NT2/D1 (cell line): ENCODE measurements around the gene MAN1B1.
"Not testable (repeated sequence)": the region's sequence is repeated elsewhere in the genome, so short reads cannot be mapped to it uniquely, and the experiment has no call there.

Source experiments
- DNase-seq: peaks from one replicate; pipeline ENCODE4 v3.0.0-alpha.2; 2011; ENCODE audit warnings: low read depth, low spot score
- H3K27me3 ChIP-seq: 2 replicates; pipeline ENCODE4 v1.6.0; 2011; ENCODE audit warnings: mild to moderate bottlenecking; ENCODE audit not compliant: insufficient read length, insufficient read depth
- H3K36me3 ChIP-seq: 2 replicates; pipeline ENCODE4 v1.6.1; 2011; ENCODE audit warnings: mild to moderate bottlenecking, low read length, mixed read lengths; ENCODE audit not compliant: insufficient read depth, insufficient read length
- H3K4me1 ChIP-seq: 2 replicates; pipeline ENCODE4 v1.5.1; 2011; ENCODE audit not compliant: insufficient read depth, insufficient read length
- H3K4me3 ChIP-seq: 2 replicates; pipeline ENCODE4 v1.5.1; 2011; ENCODE audit warnings: low read depth; ENCODE audit not compliant: insufficient read length
- H3K9ac ChIP-seq: 2 replicates; pipeline ENCODE4 v1.6.0; 2011; ENCODE audit warnings: low read depth; ENCODE audit not compliant: insufficient read length
- H3K9me3 ChIP-seq: 2 replicates; pipeline ENCODE4 v1.5.1; 2011; ENCODE audit warnings: mild to moderate bottlenecking, low read length; ENCODE audit not compliant: insufficient read depth
- SUZ12 ChIP-seq: IDR thresholded peaks from 2 replicates; pipeline ENCODE4 v1.6.1; 2011; ENCODE audit not compliant: insufficient read length, insufficient read depth; ENCODE audit errors: extremely low read depth
- YY1 ChIP-seq: IDR thresholded peaks from 2 replicates; pipeline ENCODE4 v1.6.1; 2011; ENCODE audit not compliant: insufficient read length, insufficient read depth
- ZNF274 ChIP-seq: IDR thresholded peaks from 2 replicates; pipeline ENCODE4 v1.6.1; 2011; ENCODE audit warnings: mild to moderate bottlenecking, low read depth, low read length

Gene MAN1B1

DNA sequence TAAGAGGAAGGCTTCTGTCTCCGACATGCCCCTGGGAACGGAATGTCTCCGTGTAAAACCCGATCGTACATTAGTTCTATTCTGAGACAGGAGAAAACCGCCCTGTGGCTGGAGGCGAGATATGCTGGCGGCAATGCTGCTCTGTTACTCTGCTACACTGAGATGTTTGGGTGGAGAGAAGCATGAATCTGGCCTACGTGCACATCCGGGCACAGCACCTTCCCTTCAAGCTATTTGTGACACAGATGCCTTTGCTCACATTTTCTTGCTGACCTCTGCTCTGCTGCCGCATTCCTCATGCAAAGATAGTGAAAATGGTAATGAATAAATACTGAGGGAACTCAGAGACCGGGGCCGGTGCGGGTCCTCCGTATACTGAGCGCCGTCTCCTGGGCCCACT lies 29.9 kb downstream of the MAN1B1 start:
- H3K4me3 ChIP-seq, result no peak overlapping the region
- no peak for TF ChIP-seq YY1
- TF ChIP-seq SUZ12, result no peak
- no peak for TF ChIP-seq ZNF274
- peaks cover 16% of the 10 kb centered on the region for H3K36me3 ChIP-seq
- H3K9me3 ChIP-seq, result no peaks in the 10 kb centered on the region
- H3K4me1 ChIP-seq, result peaks cover 7% of the 10 kb centered on the region
- DNase-seq, result no peak
- no peak overlapping the region for H3K9ac ChIP-seq
- H3K27me3 ChIP-seq, result peaks cover 26% of the 10 kb centered on the region

DNA sequence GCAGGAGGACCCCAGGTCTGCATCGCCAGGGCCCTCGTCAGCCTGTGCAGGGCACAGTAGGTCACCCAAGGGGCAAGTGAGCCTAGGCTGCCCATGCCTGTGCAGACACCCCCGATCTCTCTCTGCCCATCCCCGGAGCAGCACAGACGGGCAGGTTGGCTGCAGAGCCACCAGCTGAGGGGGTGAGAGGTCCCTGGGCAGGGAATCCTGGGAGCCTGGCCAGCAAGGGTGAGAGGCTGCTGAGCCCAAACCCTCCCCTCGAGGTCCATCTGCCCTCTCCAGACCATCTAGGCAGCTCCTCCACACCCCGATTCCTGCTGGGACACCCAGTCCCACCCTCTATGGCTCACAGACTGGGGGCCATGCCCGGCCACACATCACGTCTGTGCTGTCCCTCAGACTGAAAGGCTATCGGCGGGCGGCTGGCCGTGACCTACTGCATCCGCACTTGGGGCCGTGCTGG lies 30.5 kb downstream of the MAN1B1 start:
- no peak overlapping the region for H3K4me3 ChIP-seq
- H3K27me3 ChIP-seq, result peaks cover 26% of the 10 kb centered on the region
- peaks cover 7% of the 10 kb centered on the region for H3K4me1 ChIP-seq
- DNase-seq, result no peak
- H3K9ac ChIP-seq, result peak overlapping the region; percentile 42
- H3K36me3 ChIP-seq, result peaks cover 11% of the 10 kb centered on the region
- no peaks in the 10 kb centered on the region for H3K9me3 ChIP-seq
- TF ChIP-seq SUZ12, result no peak
- TF ChIP-seq YY1, result no peak
- TF ChIP-seq ZNF274, result no peak

DNA sequence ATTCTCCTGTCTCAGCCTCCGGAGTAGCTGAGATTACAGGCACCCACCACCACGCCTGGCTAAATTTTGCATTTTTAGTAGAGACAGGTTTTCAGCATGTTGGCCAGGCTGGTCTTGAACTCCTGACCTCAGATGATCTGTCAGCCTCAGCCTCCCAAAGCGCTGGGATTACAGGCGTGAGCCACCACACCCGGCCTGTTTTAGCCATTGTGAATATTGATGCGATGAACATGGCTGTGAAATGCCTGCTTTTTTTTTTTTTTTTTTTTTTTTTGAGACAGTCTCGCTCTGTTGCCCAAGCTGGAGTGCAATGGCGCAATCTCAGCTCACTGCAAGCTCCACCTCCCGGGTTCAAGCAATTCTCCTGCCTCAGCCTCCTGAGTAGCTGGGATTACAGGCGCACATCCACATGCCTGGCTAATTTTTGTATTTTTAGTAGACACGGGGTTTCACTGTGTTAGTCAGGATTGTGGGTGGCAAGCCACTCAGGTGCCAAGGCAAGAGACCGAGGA lies 31.4 kb downstream of the MAN1B1 start:
- H3K4me3 ChIP-seq, H3K9ac ChIP-seq, H3K36me3 ChIP-seq, H3K9me3 ChIP-seq, H3K4me1 ChIP-seq, DNase-seq: not testable (repeated sequence)
- peaks cover 22% of the 10 kb centered on the region for H3K27me3 ChIP-seq

DNA sequence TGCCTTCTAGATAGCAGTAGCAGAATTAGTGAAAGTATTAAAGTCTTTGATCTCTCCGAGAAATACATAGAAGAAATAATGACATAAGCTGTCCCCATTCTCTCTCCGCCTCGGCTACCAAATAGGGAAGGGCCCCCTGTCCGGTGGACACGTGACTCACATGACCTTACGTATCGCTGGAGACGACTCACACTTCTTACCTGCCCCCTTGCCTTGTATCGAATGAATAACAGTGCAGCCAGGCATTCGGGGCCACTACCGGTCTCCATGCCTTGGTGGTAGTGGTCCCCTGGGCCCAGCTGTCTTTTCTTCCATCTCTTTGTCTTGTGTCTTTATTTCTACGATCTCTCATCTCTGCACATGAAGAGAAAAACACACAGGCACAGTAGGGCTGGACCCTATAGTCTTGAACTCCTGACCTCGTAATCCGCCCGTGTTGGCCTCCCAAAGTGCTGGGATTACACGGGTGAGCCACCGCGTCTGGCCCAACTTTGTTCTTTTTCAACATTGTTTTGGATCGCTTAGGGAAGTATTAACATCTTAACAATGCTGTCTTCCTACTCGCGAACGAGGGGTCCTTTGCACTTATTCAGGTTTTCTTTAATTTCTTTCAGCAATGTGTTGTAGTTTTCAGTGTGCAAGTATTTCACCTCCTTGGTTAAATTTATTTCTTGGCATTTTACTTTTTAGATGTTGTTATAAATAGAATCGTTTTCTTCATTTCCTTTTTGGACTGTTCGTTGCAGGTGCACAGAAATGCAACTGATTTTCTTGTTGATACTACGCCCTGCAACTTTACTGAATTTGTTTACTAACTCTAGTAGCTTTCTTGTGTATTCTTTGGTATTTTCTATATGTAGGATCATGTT lies 35.4 kb downstream of the MAN1B1 start:
- not testable (repeated sequence) for H3K9ac ChIP-seq, H3K4me1 ChIP-seq, H3K27me3 ChIP-seq, DNase-seq, H3K36me3 ChIP-seq, H3K9me3 ChIP-seq, H3K4me3 ChIP-seq

DNA sequence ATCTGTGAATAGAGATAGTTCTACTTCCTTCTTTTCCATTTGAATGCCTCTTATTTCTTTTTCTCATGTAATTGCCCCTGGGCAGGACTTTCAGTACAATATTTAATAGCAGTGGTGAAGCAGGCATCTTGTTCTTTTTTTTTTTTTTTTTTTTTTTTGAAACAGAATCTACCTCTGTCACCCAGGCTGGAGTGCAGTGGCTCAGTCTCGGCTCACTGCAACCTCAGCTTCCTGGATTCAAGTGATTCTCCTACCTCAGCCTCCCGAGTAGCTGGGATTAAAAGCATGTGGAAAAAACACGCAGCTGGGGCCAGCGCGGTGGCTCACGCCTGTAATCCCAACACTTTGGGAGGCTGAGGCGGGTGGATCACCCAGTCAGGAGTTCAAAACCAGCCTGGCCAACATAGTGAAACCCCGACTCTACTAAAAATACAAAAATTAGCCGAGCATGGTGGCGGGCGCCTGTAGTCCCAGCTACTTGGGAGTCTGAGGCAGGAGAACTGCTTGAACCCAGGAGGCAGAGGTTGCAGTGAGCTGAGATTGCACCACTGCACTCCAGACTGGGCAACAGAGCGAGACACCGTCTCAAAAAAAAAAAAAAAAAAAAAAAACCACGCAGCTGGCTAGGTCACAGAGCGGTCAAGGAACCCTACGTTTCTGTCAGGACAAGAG lies 36.1 kb downstream of the MAN1B1 start:
- not testable (repeated sequence) for H3K4me1 ChIP-seq, H3K27me3 ChIP-seq, H3K4me3 ChIP-seq, H3K36me3 ChIP-seq, H3K9ac ChIP-seq, H3K9me3 ChIP-seq, DNase-seq

DNA sequence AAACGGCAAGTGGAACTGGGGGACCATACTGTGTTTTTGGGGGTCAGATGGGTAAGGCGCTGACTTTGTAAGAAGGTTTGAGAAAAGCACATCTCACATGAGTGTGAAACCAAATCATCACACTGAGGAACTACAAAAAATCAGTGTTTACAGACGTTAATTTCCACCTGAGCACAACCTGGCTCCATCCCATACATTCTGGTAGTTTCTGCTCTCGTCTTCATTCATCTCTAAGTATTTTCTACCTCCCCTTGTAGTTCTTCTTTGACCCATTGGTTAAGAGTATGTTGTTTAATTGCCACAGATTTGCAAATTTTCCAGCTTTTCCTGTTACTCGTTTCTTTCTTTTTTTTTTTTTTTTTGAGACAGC lies 36.7 kb downstream of the MAN1B1 start:
- TF ChIP-seq ZNF274 (no peak), SUZ12 (no peak), YY1 (no peak)
- Histone ChIP-seq H3K27me3 (no peaks in the 10 kb centered on the region), H3K4me3 (no peak overlapping the region), H3K9me3 (no peaks in the 10 kb centered on the region), H3K4me1 (no peaks in the 10 kb centered on the region), H3K36me3 (no peaks in the 10 kb centered on the region), H3K9ac (no peak overlapping the region)
- DNase-seq, result no peak

DNA sequence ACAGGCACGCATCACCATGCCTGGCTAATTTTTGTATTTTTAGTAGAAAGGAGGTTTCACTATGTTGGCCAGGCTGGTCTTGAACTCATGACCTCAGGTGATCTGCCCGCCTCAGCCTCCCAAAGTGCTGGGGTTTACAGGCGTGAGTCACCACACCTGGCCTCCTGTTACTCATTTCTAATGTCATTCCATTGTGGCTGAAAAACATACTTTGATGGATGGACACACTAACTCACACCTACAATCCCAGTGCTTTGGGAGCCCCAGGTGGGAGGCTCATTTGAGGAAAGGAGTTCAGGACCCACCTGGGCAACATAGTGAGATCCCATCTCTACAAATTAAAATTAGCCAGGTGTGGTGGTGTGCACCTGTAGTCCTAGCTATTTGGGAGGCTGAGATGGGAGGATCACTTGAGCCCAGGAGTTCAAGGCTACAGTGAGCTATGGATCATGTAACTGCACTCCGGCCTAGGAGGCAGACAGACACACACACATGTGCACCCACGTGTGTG lies 37.2 kb downstream of the MAN1B1 start:
- H3K4me3 ChIP-seq, H3K36me3 ChIP-seq, H3K4me1 ChIP-seq, H3K27me3 ChIP-seq, H3K9me3 ChIP-seq, H3K9ac ChIP-seq, DNase-seq: not testable (repeated sequence)

DNA sequence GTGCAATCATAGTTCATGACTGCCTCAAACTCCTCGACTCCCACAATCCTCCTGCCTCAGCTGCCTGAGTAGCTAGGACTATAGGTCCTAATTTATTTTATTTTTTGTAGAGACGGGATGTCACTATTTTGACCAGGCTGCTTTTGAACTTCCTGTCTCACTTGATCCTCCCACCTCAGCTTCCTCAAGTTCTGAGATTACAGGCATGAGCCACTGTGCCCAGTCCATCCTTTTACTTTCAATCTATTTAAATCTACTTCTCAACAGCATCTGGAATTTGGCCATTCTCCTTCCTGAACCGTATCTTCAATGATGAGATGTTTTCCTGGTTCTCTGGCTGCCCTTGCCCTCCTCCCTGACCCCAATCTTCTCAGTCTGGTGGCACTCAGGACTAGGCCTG lies 40.0 kb downstream of the MAN1B1 start:
- TF ChIP-seq ZNF274, result no peak
- no peak for DNase-seq
- H3K27me3 ChIP-seq, result peaks cover 14% of the 10 kb centered on the region
- no peaks in the 10 kb centered on the region for H3K9me3 ChIP-seq
- no peak overlapping the region for H3K4me3 ChIP-seq
- no peaks in the 10 kb centered on the region for H3K36me3 ChIP-seq
- peak overlapping the region; percentile 1 for H3K9ac ChIP-seq
- H3K4me1 ChIP-seq, result no peaks in the 10 kb centered on the region
